GM21360 (cell line): ENCODE results near the gene ARHGAP24.
"Not testable (repeated sequence)": the region's sequence is repeated elsewhere in the genome, so short reads cannot be mapped to it uniquely, and the experiment has no call there.

ENCODE experiments used
- ATAC-seq: cut with Tn5 transposase; IDR thresholded peaks from one replicate; pipeline ENCODE4 v1.9.1; 2021; ENCODE audit warnings: mild to moderate bottlenecking, moderate library complexity; ENCODE audit not compliant: unreplicated experiment

Gene ARHGAP24

GRCh38 chr4:85803856-85804255, 328.9 kb downstream of the ARHGAP24 start:
- no peak for ATAC-seq

- ATAC-seq, result no peak
These were observed 330.9 kb downstream of the ARHGAP24 start for GRCh38 chr4:85805891-85806290.

- ATAC-seq, result no peak
These were observed 331.4 kb downstream of the ARHGAP24 start for GRCh38 chr4:85806334-85806733.

GRCh38 chr4:85807247-85807950, 332.4 kb downstream of the ARHGAP24 start:
- ATAC-seq, result no peak

- ATAC-seq, result no peak
These were observed 333.2 kb downstream of the ARHGAP24 start for GRCh38 chr4:85808104-85808503.

GRCh38 chr4:85808864-85809263, 333.9 kb downstream of the ARHGAP24 start:
- no peak for ATAC-seq

- no peak for ATAC-seq
These were observed 337.8 kb downstream of the ARHGAP24 start for GRCh38 chr4:85812776-85813175.

- no peak for ATAC-seq
These were observed 341.0 kb downstream of the ARHGAP24 start for GRCh38 chr4:85815796-85816459.

GRCh38 chr4:85818700-85819099, 343.8 kb downstream of the ARHGAP24 start:
- ATAC-seq, result no peak

GRCh38 chr4:85820101-85820500, 345.2 kb downstream of the ARHGAP24 start:
- not testable (repeated sequence) for ATAC-seq

GRCh38 chr4:85821688-85822455, 346.9 kb downstream of the ARHGAP24 start:
- ATAC-seq, result no peak

- ATAC-seq, result no peak
These were observed 348.3 kb downstream of the ARHGAP24 start for GRCh38 chr4:85823295-85823694.

GRCh38 chr4:85824166-85824945, 349.4 kb downstream of the ARHGAP24 start:
- ATAC-seq, result no peak

GRCh38 chr4:85826060-85826678, 351.2 kb downstream of the ARHGAP24 start:
- ATAC-seq, result no peak

- no peak for ATAC-seq
These were observed 353.3 kb downstream of the ARHGAP24 start for GRCh38 chr4:85828027-85828890.

- no peak for ATAC-seq
These were observed 354.5 kb downstream of the ARHGAP24 start for GRCh38 chr4:85829276-85830051.

- ATAC-seq, result no peak
These were observed 356.7 kb downstream of the ARHGAP24 start for GRCh38 chr4:85831647-85832046.

GRCh38 chr4:85833302-85833701, 358.4 kb downstream of the ARHGAP24 start:
- ATAC-seq, result no peak

GRCh38 chr4:85834934-85835333, 360.0 kb downstream of the ARHGAP24 start:
- no peak for ATAC-seq
